B cell (primary cell): ENCODE measurements around the gene CGNL1. TPM values are rescaled to one million over a fixed set of nuclear protein-coding genes. Genes with fewer than 3 reads are reported as not detected.

ENCODE experiments used
- ATAC-seq: fragments of 200-7000 bp; cut with Tn5 transposase; one replicate; pipeline ENCODE4 v1.10.0; 2021; ENCODE audit warnings: low read depth, mild to moderate bottlenecking, moderate number of reproducible peaks, moderate library complexity
- CTCF ChIA-PET: fragments of 350-600 bp; sonication (Branson Sonifier 250); formaldehyde crosslinking; loops from one replicate; lab custom pipeline; 2021; ENCODE audit warnings: antibody characterized with exemption, inconsistent platforms; lab: Charles Lee
- POLR2A ChIA-PET: fragments of 350-600 bp; sonication (Branson Sonifier 250); formaldehyde crosslinking; loops from one replicate; lab custom pipeline; 2021; ENCODE audit warnings: antibody characterized with exemption; lab: Charles Lee
- DNase-seq: peaks from one replicate; pipeline ENCODE4 v3.0.0; 2013
- H2AFZ ChIP-seq: 2 replicates; pipeline ENCODE4 v1.6.1; 2012; ENCODE audit warnings: mild to moderate bottlenecking, low read depth, low read length; ENCODE audit not compliant: insufficient read depth, poor library complexity, severe bottlenecking
- H3K27ac ChIP-seq, 2 donors: 1 replicate in 1 of 2; 2 replicates in 1 of 2; pipeline ENCODE4 v1.5.1; 2012 to 2013; ENCODE audit warnings: low read length in 2 of 2, mild to moderate bottlenecking in 2 of 2, moderate library complexity in 1 of 2
- H3K27me3 ChIP-seq, 4 experiments: fragments of 200-600 bp in 1 of 4; sonication (generic) in 1 of 4; replicated peaks in 1 of 4; 1 replicate in 2 of 4; 2 replicates in 2 of 4; pipeline versions ENCODE4 v1.6.1 to v1.7.0; 2013 to 2016; ENCODE audit warnings: low read length in 3 of 4, mild to moderate bottlenecking in 2 of 4, mixed read lengths in 1 of 4, moderate library complexity in 1 of 4; ENCODE audit not compliant: insufficient read depth in 4 of 4, control insufficient read depth in 3 of 4; ENCODE audit errors: control extremely low read depth in 1 of 4
- H3K36me3 ChIP-seq, 2 experiments: replicated peaks in 1 of 2; 1 replicate in 1 of 2; 2 replicates in 1 of 2; pipeline versions ENCODE4 v1.6.1 to v1.7.1; 2013; ENCODE audit warnings: low read length in 1 of 2; ENCODE audit not compliant: insufficient read depth in 2 of 2, control insufficient read depth in 1 of 2; ENCODE audit errors: control extremely low read depth in 1 of 2, extremely low read depth in 1 of 2
- H3K4me1 ChIP-seq, 2 donors: fragments of 200-600 bp in 1 of 2; sonication (generic) in 1 of 2; 1 replicate in 1 of 2; 2 replicates in 1 of 2; pipeline versions ENCODE4 v1.5.1 to v1.6.1; 2013 to 2017; ENCODE audit warnings: low read length in 2 of 2; ENCODE audit not compliant: control insufficient read depth in 2 of 2, insufficient read depth in 2 of 2
- H3K4me2 ChIP-seq: replicated peaks from 2 replicates; pipeline ENCODE3; 2012; ENCODE audit warnings: mild to moderate bottlenecking, low read depth, low read length; ENCODE audit not compliant: poor library complexity, severe bottlenecking
- H3K4me3 ChIP-seq, 5 experiments: fragments of 200-600 bp in 1 of 5; sonication (generic) in 1 of 5; 1 replicate in 3 of 5; 2 replicates in 2 of 5; pipeline versions ENCODE4 v1.5.1 to v1.7.0; 2011 to 2016; ENCODE audit warnings: low read length in 4 of 5, mild to moderate bottlenecking in 4 of 5, low read depth in 2 of 5, control low read depth in 1 of 5, moderate library complexity in 1 of 5; ENCODE audit not compliant: insufficient read depth in 1 of 5; ENCODE audit errors: control extremely low read depth in 1 of 5, extremely low read depth in 1 of 5
- H3K79me2 ChIP-seq: fragments of 200-600 bp; sonication (generic); one replicate; pipeline ENCODE4 v1.6.0; 2016; ENCODE audit warnings: low read length; ENCODE audit not compliant: control insufficient read depth, insufficient read depth
- H3K9ac ChIP-seq: fragments of 200-600 bp; sonication (generic); 2 replicates; pipeline ENCODE4 v1.6.1; 2017; ENCODE audit warnings: mild to moderate bottlenecking, low read length, moderate library complexity
- H3K9me3 ChIP-seq, 3 donors: one replicate each; pipeline versions ENCODE4 v1.6.1 to v1.7.1; 2013; ENCODE audit warnings: low read length in 2 of 3; ENCODE audit not compliant: control insufficient read depth in 2 of 3, insufficient read depth in 1 of 3; ENCODE audit errors: control extremely low read depth in 1 of 3
- H4K20me1 ChIP-seq: 2 replicates; pipeline ENCODE4 v1.6.0; 2012; ENCODE audit warnings: mild to moderate bottlenecking, low read length; ENCODE audit not compliant: insufficient read depth, control insufficient read depth, poor library complexity, severe bottlenecking
- H3K27ac Mint-ChIP-seq: one replicate; pipeline ENCODE4 v1.8.0; 2021; ENCODE audit warnings: mixed read lengths
- H3K27me3 Mint-ChIP-seq: one replicate; pipeline ENCODE4 v1.8.0; 2021; ENCODE audit warnings: mixed read lengths
- H3K4me1 Mint-ChIP-seq: one replicate; pipeline ENCODE4 v1.8.0; 2021; ENCODE audit warnings: mixed read lengths
- H3K4me3 Mint-ChIP-seq: one replicate; pipeline ENCODE4 v1.8.0; 2021; ENCODE audit warnings: mixed read lengths
- H3K9me3 Mint-ChIP-seq: one replicate; pipeline ENCODE4 v1.8.0; 2022; ENCODE audit warnings: mixed read lengths; ENCODE audit not compliant: insufficient read depth
- EZH2 ChIP-seq: IDR thresholded peaks from 2 replicates; pipeline ENCODE4 v1.6.1; 2012; ENCODE audit warnings: borderline replicate concordance, low read depth, mild to moderate bottlenecking, moderate library complexity, low read length; ENCODE audit not compliant: insufficient read depth, poor library complexity, severe bottlenecking
- WGBS: methylation state at CpG from one replicate; pipeline ENCODE4 v1.1.5; 2013; ENCODE audit warnings: missing lambda C conversion rate; ENCODE audit not compliant: insufficient coverage; 5-methylcytosine and 5-hydroxymethylcytosine counted together
- intact Hi-C: fragments of 100-400 bp; cut with micrococcal nuclease; formaldehyde crosslinking; loops from one replicate; pipeline ENCODE4 v1.10.0; 2022
- polyA plus RNA-seq: library from polyadenylated mRNA; depleted of rRNA; stranded (reverse); fragments of >200 nt; gene quantifications from 2 replicates; pipeline ENCODE4 v1.2.3, GENCODE V29; 2012
- total RNA-seq, 2 donors: library from RNA; stranded (reverse); fragments of 120-200 nt in 1 of 2; gene quantifications; 1 replicate in 1 of 2; 2 replicates in 1 of 2; pipeline versions ENCODE4 v1.2.3 to v1.2.4, GENCODE V29; 2013 to 2022
- TF ChIP-seq, protein P1 (sequence below): fragments of 200-600 bp; IDR thresholded peaks from one replicate; pipeline ENCODE4 v1.8.0; 2022; ENCODE audit warnings: antibody characterized with exemption, mild to moderate bottlenecking

The CGNL1 gene
- total and polyA plus RNA-seq, 2 donors (not counting 1 experiment from before 2014, with no cell fraction given), result 0.03 to 0.12 TPM

DNA sequence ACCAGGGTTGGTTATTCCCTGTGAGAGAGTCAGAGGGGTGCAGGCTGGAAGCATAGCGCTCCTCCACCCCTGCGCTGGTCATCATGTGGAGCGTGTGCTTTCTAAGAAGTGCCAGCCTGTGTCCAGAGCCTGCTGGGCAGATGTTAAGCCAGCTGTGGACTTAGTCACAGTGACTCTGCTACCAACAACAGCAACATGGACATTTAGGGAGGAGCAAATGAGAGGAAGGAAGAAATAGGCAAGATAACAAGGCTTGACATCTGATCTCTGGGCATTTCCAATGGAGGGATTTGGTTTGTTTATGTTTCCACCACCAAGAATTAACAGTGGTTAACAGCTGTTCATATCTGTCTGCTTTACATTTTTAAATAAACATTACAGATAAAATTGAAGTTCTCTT is 179.0 kb downstream of the CGNL1 start:
- H3K27me3 ChIP-seq, result peaks cover 0 to 4% (median 0%) of the 10 kb centered on the region in 4 experiments
- no peaks in the 10 kb centered on the region for H3K9me3 ChIP-seq
- ChIA-PET POLR2A (no interaction called here), CTCF (interaction anchor here (0.6 to 0.9 kb wide), 3 partner anchors 93 to 306 kb away, joined by 3 to 4 read pairs (median 4); no protein-coding TSS in a partner anchor)
- no peaks in the 10 kb centered on the region for H4K20me1 ChIP-seq
- Mint-ChIP-seq H3K4me3 (no peak overlapping the region), H3K9me3 (no peaks in the 10 kb centered on the region), H3K27ac (no peak overlapping the region), H3K4me1 (no peaks in the 10 kb centered on the region), H3K27me3 (peaks cover 8% of the 10 kb centered on the region)
- no peak overlapping the region for H3K9ac ChIP-seq
- H3K4me1 ChIP-seq, result no peaks in the 10 kb centered on the region
- H3K36me3 ChIP-seq, result no peaks in the 10 kb centered on the region
- H3K4me3 ChIP-seq, result no peak overlapping the region
- intact Hi-C loops, result no loop called here
- H3K4me2 ChIP-seq, result no peak overlapping the region
- 90% methylated on average over 3 of the region's 3 CpGs for WGBS
- no peaks in the 10 kb centered on the region for H3K79me2 ChIP-seq
- no peak overlapping the region for H3K27ac ChIP-seq
- no peak overlapping the region for H2AFZ ChIP-seq
- DNase-seq (no peak), ATAC-seq (no peak)
- TF ChIP-seq EZH2, result no peak
- TF ChIP-seq, protein P1, sequence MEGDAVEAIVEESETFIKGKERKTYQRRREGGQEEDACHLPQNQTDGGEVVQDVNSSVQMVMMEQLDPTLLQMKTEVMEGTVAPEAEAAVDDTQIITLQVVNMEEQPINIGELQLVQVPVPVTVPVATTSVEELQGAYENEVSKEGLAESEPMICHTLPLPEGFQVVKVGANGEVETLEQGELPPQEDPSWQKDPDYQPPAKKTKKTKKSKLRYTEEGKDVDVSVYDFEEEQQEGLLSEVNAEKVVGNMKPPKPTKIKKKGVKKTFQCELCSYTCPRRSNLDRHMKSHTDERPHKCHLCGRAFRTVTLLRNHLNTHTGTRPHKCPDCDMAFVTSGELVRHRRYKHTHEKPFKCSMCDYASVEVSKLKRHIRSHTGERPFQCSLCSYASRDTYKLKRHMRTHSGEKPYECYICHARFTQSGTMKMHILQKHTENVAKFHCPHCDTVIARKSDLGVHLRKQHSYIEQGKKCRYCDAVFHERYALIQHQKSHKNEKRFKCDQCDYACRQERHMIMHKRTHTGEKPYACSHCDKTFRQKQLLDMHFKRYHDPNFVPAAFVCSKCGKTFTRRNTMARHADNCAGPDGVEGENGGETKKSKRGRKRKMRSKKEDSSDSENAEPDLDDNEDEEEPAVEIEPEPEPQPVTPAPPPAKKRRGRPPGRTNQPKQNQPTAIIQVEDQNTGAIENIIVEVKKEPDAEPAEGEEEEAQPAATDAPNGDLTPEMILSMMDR, result no peak

DNA sequence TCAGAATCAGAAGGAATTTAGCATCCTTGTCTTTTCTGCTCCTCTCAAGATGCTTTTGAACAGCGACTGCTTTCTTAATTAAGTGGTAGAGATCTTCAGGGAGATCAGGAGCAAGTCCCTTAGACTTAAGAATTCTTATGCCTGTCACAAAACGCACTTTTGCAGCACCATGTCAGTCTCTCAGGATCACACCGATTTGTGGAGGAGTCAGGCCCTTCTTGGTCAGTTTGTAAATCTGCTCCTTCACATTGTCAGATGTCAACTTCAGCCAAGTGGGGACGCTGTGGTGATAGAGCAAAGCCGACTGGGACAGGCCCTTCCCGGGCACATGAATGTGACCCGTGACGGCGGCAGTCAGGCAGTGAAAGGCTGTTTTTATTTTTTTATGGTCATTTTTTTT is 179.7 kb downstream of the CGNL1 start:
- Histone ChIP-seq H4K20me1 (no peaks in the 10 kb centered on the region), H3K4me1 (peaks cover 3% of the 10 kb centered on the region in 2 donors), H3K27ac (no peak overlapping the region), H3K79me2 (no peaks in the 10 kb centered on the region), H3K4me2 (no peak overlapping the region), H3K9me3 (no peaks in the 10 kb centered on the region), H3K9ac (no peak overlapping the region), H3K27me3 (peaks cover 0 to 2% (median 0%) of the 10 kb centered on the region in 4 experiments), H3K36me3 (no peaks in the 10 kb centered on the region), H2AFZ (no peak overlapping the region), H3K4me3 (no peak overlapping the region)
- no peak for TF ChIP-seq EZH2
- TF ChIP-seq, protein P1, result no peak
- Mint-ChIP-seq H3K27me3 (peaks cover 4% of the 10 kb centered on the region), H3K9me3 (no peaks in the 10 kb centered on the region), H3K4me3 (no peak overlapping the region), H3K4me1 (peaks cover 2% of the 10 kb centered on the region), H3K27ac (no peak overlapping the region)
- ChIA-PET POLR2A (no interaction called here), CTCF (interaction anchor here (0.9 to 2.3 kb wide), 3 partner anchors 11 to 305 kb away, joined by 4 to 11 read pairs (median 5); no protein-coding TSS in a partner anchor)
- DNase-seq (no peak), ATAC-seq (no peak)
- intact Hi-C loops, result no loop called here
- 100% methylated on average over 7 of the region's 9 CpGs for WGBS
